H9 (cell line): ENCODE measurements around the gene OR52E8. TPM values are rescaled to one million over a fixed set of nuclear protein-coding genes. Genes with fewer than 3 reads are reported as not detected.

Experiments used
- DNase-seq: peaks from one replicate; pipeline ENCODE4 v3.0.0-alpha.2; 2017
- H2AFZ ChIP-seq: one replicate; pipeline ENCODE4 v1.6.1; 2013; ENCODE audit warnings: mild to moderate bottlenecking, low read length, control low read depth, moderate library complexity
- H2AK5ac ChIP-seq: 2 replicates; pipeline ENCODE4 v1.6.1; 2013; ENCODE audit warnings: low read length, control low read depth, mixed read lengths; ENCODE audit not compliant: insufficient read length
- H2BK120ac ChIP-seq: one replicate; pipeline ENCODE4 v1.6.1; 2013; ENCODE audit warnings: low read depth, mild to moderate bottlenecking, low read length, control low read depth, inconsistent platforms; ENCODE audit not compliant: poor library complexity, severe bottlenecking
- H2BK12ac ChIP-seq: 2 replicates; pipeline ENCODE4 v1.6.1; 2013; ENCODE audit warnings: low read length, control low read depth, mixed read lengths, low read depth; ENCODE audit not compliant: insufficient read length
- H2BK15ac ChIP-seq: 2 replicates; pipeline ENCODE4 v1.6.1; 2013; ENCODE audit warnings: low read depth, low read length, control low read depth
- H2BK20ac ChIP-seq: one replicate; pipeline ENCODE4 v1.6.1; 2013; ENCODE audit warnings: low read depth, mild to moderate bottlenecking, low read length, control low read depth, inconsistent platforms; ENCODE audit not compliant: poor library complexity, severe bottlenecking
- H2BK5ac ChIP-seq: 2 replicates; pipeline ENCODE4 v1.6.1; 2013; ENCODE audit warnings: low read length, control low read depth, mixed read lengths; ENCODE audit not compliant: insufficient read length
- H3K14ac ChIP-seq: 2 replicates; pipeline ENCODE4 v1.6.1; 2013; ENCODE audit warnings: low read length, control low read depth; ENCODE audit not compliant: insufficient read depth
- H3K18ac ChIP-seq: 2 replicates; pipeline ENCODE4 v1.6.1; 2013; ENCODE audit warnings: low read depth, mild to moderate bottlenecking, mixed read lengths, low read length, control low read depth; ENCODE audit not compliant: insufficient read length
- H3K23ac ChIP-seq: 2 replicates; pipeline ENCODE4 v1.6.1; 2013; ENCODE audit warnings: low read length, control low read depth, mixed read lengths, low read depth; ENCODE audit not compliant: insufficient read length
- H3K23me2 ChIP-seq: 2 replicates; pipeline ENCODE4 v1.6.1; 2013; ENCODE audit warnings: low read depth, mild to moderate bottlenecking, mixed read lengths, low read length, control low read depth; ENCODE audit not compliant: insufficient read length, poor library complexity, severe bottlenecking
- H3K27ac ChIP-seq: 2 replicates; pipeline ENCODE4 v1.5.1; 2013; ENCODE audit warnings: low read length, control low read depth, mixed read lengths, low read depth; ENCODE audit not compliant: insufficient read length
- H3K27me3 ChIP-seq: 2 replicates; pipeline ENCODE4 v1.6.1; 2013; ENCODE audit warnings: low read length, control low read depth, inconsistent platforms; ENCODE audit not compliant: insufficient read depth
- H3K4ac ChIP-seq: 2 replicates; pipeline ENCODE4 v1.6.1; 2013; ENCODE audit warnings: low read depth, mild to moderate bottlenecking, control low read depth, inconsistent platforms, low read length, moderate library complexity
- H3K4me1 ChIP-seq: 2 replicates; pipeline ENCODE4 v1.6.1; 2013; ENCODE audit warnings: low read length, control low read depth, inconsistent platforms; ENCODE audit not compliant: insufficient read depth
- H3K4me2 ChIP-seq: 2 replicates; pipeline ENCODE4 v1.6.1; 2013; ENCODE audit warnings: low read length, control low read depth, mixed read lengths; ENCODE audit not compliant: insufficient read length, insufficient read depth
- H3K56ac ChIP-seq: 2 replicates; pipeline ENCODE4 v1.6.1; 2013; ENCODE audit warnings: low read depth, mild to moderate bottlenecking, mixed read lengths, low read length, control low read depth; ENCODE audit not compliant: insufficient read length
- H3K79me1 ChIP-seq: 2 replicates; pipeline ENCODE4 v1.6.1; 2013; ENCODE audit warnings: low read depth, mild to moderate bottlenecking, moderate library complexity, low read length, control low read depth, inconsistent platforms; ENCODE audit not compliant: insufficient read depth, poor library complexity, severe bottlenecking
- H3K79me2 ChIP-seq: 2 replicates; pipeline ENCODE4 v1.6.1; 2013; ENCODE audit warnings: low read length, control low read depth, inconsistent platforms; ENCODE audit not compliant: insufficient read depth
- H3K9ac ChIP-seq: 2 replicates; pipeline ENCODE4 v1.6.1; 2013; ENCODE audit warnings: low read length, control low read depth, mixed read lengths; ENCODE audit not compliant: insufficient read length; ENCODE audit errors: extremely low read depth
- H3K9me3 ChIP-seq: one replicate; pipeline ENCODE4 v1.6.1; 2013; ENCODE audit warnings: low read depth, low read length, inconsistent platforms; ENCODE audit not compliant: control insufficient read depth
- H3T11ph ChIP-seq: one replicate; pipeline ENCODE4 v1.6.1; 2013; ENCODE audit warnings: mild to moderate bottlenecking, low read length, control low read depth, inconsistent platforms
- H4K20me1 ChIP-seq: one replicate; pipeline ENCODE4 v1.6.1; 2013; ENCODE audit not compliant: control insufficient read depth, insufficient read length, insufficient read depth
- H4K5ac ChIP-seq: 2 replicates; pipeline ENCODE4 v1.6.1; 2013; ENCODE audit warnings: low read depth, mild to moderate bottlenecking, mixed read lengths, low read length, control low read depth; ENCODE audit not compliant: insufficient read length
- H4K8ac ChIP-seq: replicated peaks from 2 replicates; pipeline ENCODE4 v1.6.1; 2013; ENCODE audit warnings: low read length, control low read depth, mixed read lengths, low read depth; ENCODE audit not compliant: insufficient read length
- H4K91ac ChIP-seq: 2 replicates; pipeline ENCODE4 v1.6.1; 2013; ENCODE audit warnings: low read depth, mild to moderate bottlenecking, moderate library complexity, mixed read lengths, low read length, control low read depth; ENCODE audit not compliant: insufficient read length
- H3K27ac Mint-ChIP-seq, 3 experiments: 2 replicates in 2 of 3; 3 replicates in 1 of 3; pipeline ENCODE4 v1.8.0; 2020 to 2021; ENCODE audit warnings: mixed read lengths in 3 of 3, mild to moderate bottlenecking in 1 of 3, moderate library complexity in 1 of 3
- H3K27me3 Mint-ChIP-seq: 2 replicates; pipeline ENCODE4 v1.8.0; 2021; ENCODE audit warnings: low read depth, mild to moderate bottlenecking, moderate library complexity, mixed read lengths
- H3K36me3 Mint-ChIP-seq, 3 experiments: 2 replicates in 2 of 3; 3 replicates in 1 of 3; pipeline ENCODE4 v1.8.0; 2020 to 2021; ENCODE audit warnings: low read depth in 3 of 3, mixed read lengths in 3 of 3; ENCODE audit not compliant: insufficient read depth in 1 of 3
- H3K4me1 Mint-ChIP-seq, 2 experiments: 2 replicates each; pipeline ENCODE4 v1.8.0; 2020; ENCODE audit warnings: mixed read lengths in 2 of 2
- H3K4me3 Mint-ChIP-seq, 2 experiments: 2 replicates in 1 of 2; 3 replicates in 1 of 2; pipeline ENCODE4 v1.8.0; 2020 to 2021; ENCODE audit warnings: mild to moderate bottlenecking in 2 of 2, mixed read lengths in 2 of 2, moderate library complexity in 1 of 2
- H3K9me3 Mint-ChIP-seq, 2 experiments: 2 replicates in 1 of 2; 3 replicates in 1 of 2; pipeline ENCODE4 v1.8.0; 2020; ENCODE audit warnings: mild to moderate bottlenecking in 2 of 2, mixed read lengths in 2 of 2, moderate library complexity in 1 of 2
- whole genome bisulfite sequencing: extraction: QIAGEN DNeasy Blood & Tissue Kit; methylation state at CpG from one replicate; pipeline ENCODE4 v1.1.7; 2013; ENCODE audit warnings: missing lambda C conversion rate, low lambda C conversion rate, mixed read lengths; ENCODE audit not compliant: insufficient read length; ENCODE audit errors: extremely low coverage; 5-methylcytosine and 5-hydroxymethylcytosine counted together
- total RNA-seq: library from RNA; stranded (reverse); gene quantifications from 2 replicates; pipeline ENCODE4 v1.2.1, GENCODE V29; 2021
- TF ChIP-seq, protein P1 (sequence below): fragments of 200-600 bp; sonication (generic); conservative IDR thresholded peaks from 3 replicates; pipeline ENCODE4 v1.8.0; 2021; ENCODE audit warnings: antibody characterized with exemption, mild to moderate bottlenecking

Gene OR52E8
- total RNA-seq, 1 experiment from 2014 or later: not detected

GRCh38 chr11:5846701-5847100, 10.8 kb downstream of the OR52E8 start:
- TF ChIP-seq, protein P1, sequence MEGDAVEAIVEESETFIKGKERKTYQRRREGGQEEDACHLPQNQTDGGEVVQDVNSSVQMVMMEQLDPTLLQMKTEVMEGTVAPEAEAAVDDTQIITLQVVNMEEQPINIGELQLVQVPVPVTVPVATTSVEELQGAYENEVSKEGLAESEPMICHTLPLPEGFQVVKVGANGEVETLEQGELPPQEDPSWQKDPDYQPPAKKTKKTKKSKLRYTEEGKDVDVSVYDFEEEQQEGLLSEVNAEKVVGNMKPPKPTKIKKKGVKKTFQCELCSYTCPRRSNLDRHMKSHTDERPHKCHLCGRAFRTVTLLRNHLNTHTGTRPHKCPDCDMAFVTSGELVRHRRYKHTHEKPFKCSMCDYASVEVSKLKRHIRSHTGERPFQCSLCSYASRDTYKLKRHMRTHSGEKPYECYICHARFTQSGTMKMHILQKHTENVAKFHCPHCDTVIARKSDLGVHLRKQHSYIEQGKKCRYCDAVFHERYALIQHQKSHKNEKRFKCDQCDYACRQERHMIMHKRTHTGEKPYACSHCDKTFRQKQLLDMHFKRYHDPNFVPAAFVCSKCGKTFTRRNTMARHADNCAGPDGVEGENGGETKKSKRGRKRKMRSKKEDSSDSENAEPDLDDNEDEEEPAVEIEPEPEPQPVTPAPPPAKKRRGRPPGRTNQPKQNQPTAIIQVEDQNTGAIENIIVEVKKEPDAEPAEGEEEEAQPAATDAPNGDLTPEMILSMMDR: no peak
- Histone ChIP-seq H2BK120ac (no peak overlapping the region), H3K14ac (no peak overlapping the region), H3K23ac (no peak overlapping the region), H3K4me2 (no peak overlapping the region), H3T11ph (no peak overlapping the region), H2BK15ac (no peak overlapping the region), H3K27me3 (no peaks in the 10 kb centered on the region), H2BK12ac (no peak overlapping the region), H4K91ac (no peak overlapping the region), H4K8ac (no peak overlapping the region), H4K5ac (no peak overlapping the region), H3K9ac (no peak overlapping the region), H3K79me1 (no peaks in the 10 kb centered on the region), H2AK5ac (no peak overlapping the region), H3K79me2 (no peaks in the 10 kb centered on the region), H4K20me1 (no peaks in the 10 kb centered on the region), H2BK20ac (no peak overlapping the region), H3K9me3 (no peaks in the 10 kb centered on the region), H3K23me2 (no peaks in the 10 kb centered on the region), H2AFZ (no peak overlapping the region), H3K4me1 (no peaks in the 10 kb centered on the region), H2BK5ac (no peak overlapping the region), H3K56ac (no peak overlapping the region), H3K27ac (no peak overlapping the region), H3K18ac (no peak overlapping the region), H3K4ac (no peak overlapping the region)
- Mint-ChIP-seq H3K27me3 (no peaks in the 10 kb centered on the region; the same call in 1 of the 2 replicates), H3K4me3 (no peak overlapping the region), H3K36me3 (no peaks in the 10 kb centered on the region), H3K27ac (no peak overlapping the region), H3K9me3 (no peaks in the 10 kb centered on the region), H3K4me1 (no peaks in the 10 kb centered on the region)
- DNase-seq: no peak
- WGBS: no CpG with 5 or more reads among the region's 1 CpG
